Activated T-cell treated with anti-CD3 and anti-CD28 coated beads, Interleukin-2, amount 50 U/mL, for 4 hours (primary cell): Measurements from ENCODE around the gene MAPKAPK2. TPM values are rescaled to one million over a fixed set of nuclear protein-coding genes. Genes with fewer than 3 reads are reported as not detected.

Experiments
- ATAC-seq, 2 donors: fragments of 200-7000 bp; cut with Tn5 transposase; one replicate each; pipeline ENCODE4 v1.10.0; 2021
- DNase-seq: peaks from one replicate; pipeline ENCODE4 v3.0.0-alpha.2; 2020
- H3K27me3 Mint-ChIP-seq: one replicate; pipeline ENCODE4 v1.8.0; 2021; ENCODE audit warnings: low read depth, mixed read lengths
- H3K36me3 Mint-ChIP-seq: one replicate; pipeline ENCODE4 v1.8.0; 2022; ENCODE audit warnings: mixed read lengths; ENCODE audit not compliant: insufficient read depth
- H3K4me1 Mint-ChIP-seq: one replicate; pipeline ENCODE4 v1.8.0; 2021; ENCODE audit warnings: low read depth, mixed read lengths
- H3K4me3 Mint-ChIP-seq: one replicate; pipeline ENCODE4 v1.8.0; 2021; ENCODE audit warnings: mild to moderate bottlenecking, moderate library complexity, mixed read lengths
- H3K9me3 Mint-ChIP-seq: one replicate; pipeline ENCODE4 v1.8.0; 2021; ENCODE audit warnings: mixed read lengths
- total RNA-seq, 3 donors: library from RNA; stranded (reverse); gene quantifications; one replicate each; pipeline ENCODE4 v1.2.1, GENCODE V29; 2021

Gene MAPKAPK2
- total RNA-seq, 3 donors from 2014 or later: 98.2 to 136 (median 135) TPM

- Mint-ChIP-seq H3K4me3 (no peak overlapping the region), H3K9me3 (no peaks in the 10 kb centered on the region), H3K27me3 (no peaks in the 10 kb centered on the region), H3K36me3 (peaks cover 8% of the 10 kb centered on the region), H3K4me1 (peaks cover 90% of the 10 kb centered on the region)
- no peak for DNase-seq
- no peak for ATAC-seq
These were observed 24.2 kb downstream of the MAPKAPK2 start for GRCh38 chr1:206708882-206709281.

- H3K27me3 Mint-ChIP-seq: no peaks in the 10 kb centered on the region
- no peaks in the 10 kb centered on the region for H3K9me3 Mint-ChIP-seq
- peaks cover 8% of the 10 kb centered on the region for H3K36me3 Mint-ChIP-seq
- DNase-seq (no peak), ATAC-seq (no peak)
- H3K4me1 Mint-ChIP-seq: peaks cover 90% of the 10 kb centered on the region
- H3K4me3 Mint-ChIP-seq: no peak overlapping the region
These were observed 24.6 kb downstream of the MAPKAPK2 start for GRCh38 chr1:206709322-206709721.

- peaks cover 90% of the 10 kb centered on the region for H3K4me1 Mint-ChIP-seq
- ATAC-seq: no peak
- no peaks in the 10 kb centered on the region for H3K27me3 Mint-ChIP-seq
- H3K36me3 Mint-ChIP-seq: peaks cover 8% of the 10 kb centered on the region
- no peak overlapping the region for H3K4me3 Mint-ChIP-seq
- DNase-seq: no peak
- H3K9me3 Mint-ChIP-seq: no peaks in the 10 kb centered on the region
These were observed 25.2 kb downstream of the MAPKAPK2 start for GRCh38 chr1:206709772-206710459.

- DNase-seq (no peak), ATAC-seq (no peak)
- H3K27me3 Mint-ChIP-seq: no peaks in the 10 kb centered on the region
- peaks cover 90% of the 10 kb centered on the region for H3K4me1 Mint-ChIP-seq
- H3K36me3 Mint-ChIP-seq: peaks cover 8% of the 10 kb centered on the region
- H3K9me3 Mint-ChIP-seq: no peaks in the 10 kb centered on the region
- H3K4me3 Mint-ChIP-seq: no peak overlapping the region
These were observed 25.7 kb downstream of the MAPKAPK2 start for GRCh38 chr1:206710460-206710823.

- no peak for DNase-seq
- Mint-ChIP-seq H3K9me3 (no peaks in the 10 kb centered on the region), H3K36me3 (peaks cover 8% of the 10 kb centered on the region), H3K27me3 (no peaks in the 10 kb centered on the region), H3K4me3 (no peak overlapping the region), H3K4me1 (peaks cover 91% of the 10 kb centered on the region)
- ATAC-seq: peak; percentile 50 to 72
These were observed 28.4 kb downstream of the MAPKAPK2 start for GRCh38 chr1:206713070-206713469.

GRCh38 chr1:206713910-206714312 lies 29.2 kb downstream of the MAPKAPK2 start:
- Mint-ChIP-seq H3K4me3 (peak overlapping the region; percentile 31), H3K9me3 (no peaks in the 10 kb centered on the region), H3K27me3 (no peaks in the 10 kb centered on the region), H3K4me1 (peaks cover 88% of the 10 kb centered on the region), H3K36me3 (peaks cover 8% of the 10 kb centered on the region)
- no peak for DNase-seq
- ATAC-seq: no peak

- peak overlapping the region; percentile 11 for H3K4me3 Mint-ChIP-seq
- H3K4me1 Mint-ChIP-seq: peaks cover 87% of the 10 kb centered on the region
- ATAC-seq (no peak), DNase-seq (no peak)
- no peaks in the 10 kb centered on the region for H3K9me3 Mint-ChIP-seq
- H3K27me3 Mint-ChIP-seq: no peaks in the 10 kb centered on the region
- peaks cover 5% of the 10 kb centered on the region for H3K36me3 Mint-ChIP-seq
These were observed 29.8 kb downstream of the MAPKAPK2 start for GRCh38 chr1:206714331-206715058.

GRCh38 chr1:206715120-206715519 lies 30.4 kb downstream of the MAPKAPK2 start:
- Mint-ChIP-seq H3K4me3 (peak overlapping the region; percentile 11), H3K27me3 (no peaks in the 10 kb centered on the region), H3K36me3 (peaks cover 5% of the 10 kb centered on the region), H3K4me1 (peaks cover 86% of the 10 kb centered on the region), H3K9me3 (no peaks in the 10 kb centered on the region)
- ATAC-seq (no peak), DNase-seq (no peak)

- Mint-ChIP-seq H3K4me3 (peak overlapping the region; percentile 51), H3K4me1 (peaks cover 83% of the 10 kb centered on the region), H3K27me3 (no peaks in the 10 kb centered on the region), H3K9me3 (no peaks in the 10 kb centered on the region), H3K36me3 (peaks cover 2% of the 10 kb centered on the region)
- ATAC-seq: no peak
- no peak for DNase-seq
These were observed 30.9 kb downstream of the MAPKAPK2 start for GRCh38 chr1:206715552-206716158.

GRCh38 chr1:206716159-206716869 lies 31.6 kb downstream of the MAPKAPK2 start:
- H3K9me3 Mint-ChIP-seq: no peaks in the 10 kb centered on the region
- DNase-seq (no peak), ATAC-seq (peak in 1 of 2 donors; percentile 11)
- H3K4me3 Mint-ChIP-seq: peak overlapping the region; percentile 51
- peaks cover 5% of the 10 kb centered on the region for H3K36me3 Mint-ChIP-seq
- no peaks in the 10 kb centered on the region for H3K27me3 Mint-ChIP-seq
- H3K4me1 Mint-ChIP-seq: peaks cover 87% of the 10 kb centered on the region

GRCh38 chr1:206716870-206717673 lies 32.4 kb downstream of the MAPKAPK2 start:
- no peaks in the 10 kb centered on the region for H3K9me3 Mint-ChIP-seq
- ATAC-seq: peak; percentile 61 to 79
- DNase-seq: no peak
- H3K36me3 Mint-ChIP-seq: peaks cover 5% of the 10 kb centered on the region
- no peaks in the 10 kb centered on the region for H3K27me3 Mint-ChIP-seq
- peak overlapping the region; percentile 51 for H3K4me3 Mint-ChIP-seq
- peaks cover 85% of the 10 kb centered on the region for H3K4me1 Mint-ChIP-seq

- ATAC-seq: peak in 1 of 2 donors; percentile 3
- DNase-seq: no peak
- H3K4me1 Mint-ChIP-seq: peaks cover 80% of the 10 kb centered on the region
- H3K4me3 Mint-ChIP-seq: no peak overlapping the region
- H3K9me3 Mint-ChIP-seq: no peaks in the 10 kb centered on the region
- H3K36me3 Mint-ChIP-seq: peaks cover 5% of the 10 kb centered on the region
- no peaks in the 10 kb centered on the region for H3K27me3 Mint-ChIP-seq
These were observed 32.9 kb downstream of the MAPKAPK2 start for GRCh38 chr1:206717674-206717989.

GRCh38 chr1:206719169-206719839 lies 34.6 kb downstream of the MAPKAPK2 start:
- Mint-ChIP-seq H3K27me3 (no peaks in the 10 kb centered on the region), H3K36me3 (peaks cover 2% of the 10 kb centered on the region), H3K9me3 (no peaks in the 10 kb centered on the region), H3K4me1 (peaks cover 75% of the 10 kb centered on the region), H3K4me3 (no peak overlapping the region)
- ATAC-seq (no peak), DNase-seq (no peak)
